Activated naive CD4-positive, alpha-beta T cell treated with anti-CD3 and anti-CD28 coated beads, Interleukin-2, amount 10 ng/mL, durations not matched to agents 7 days and 5 days (primary cell): Measurements from ENCODE around the gene ZNF791.
A peak's percentile ranks its signal among the peaks of the same experiment; 100 is the strongest.

Experiments
- CTCF ChIA-PET: fragments of 350-600 bp; sonication (Branson Sonifier 250); formaldehyde crosslinking; loops from one replicate; lab custom pipeline; 2021; ENCODE audit warnings: antibody characterized with exemption; lab: Charles Lee
- DNase-seq: peaks from one replicate; pipeline ENCODE4 v3.0.0-alpha.2; 2020
- H3K27ac Mint-ChIP-seq: one replicate; pipeline ENCODE4 v1.8.0; 2021; ENCODE audit warnings: mild to moderate bottlenecking, moderate library complexity, mixed read lengths
- H3K27me3 Mint-ChIP-seq: one replicate; pipeline ENCODE4 v1.8.0; 2021; ENCODE audit warnings: mild to moderate bottlenecking, mixed read lengths
- H3K36me3 Mint-ChIP-seq: one replicate; pipeline ENCODE4 v1.8.0; 2021; ENCODE audit warnings: mixed read lengths
- H3K4me1 Mint-ChIP-seq: one replicate; pipeline ENCODE4 v1.8.0; 2021; ENCODE audit warnings: mixed read lengths
- H3K4me3 Mint-ChIP-seq: one replicate; pipeline ENCODE4 v1.8.0; 2021; ENCODE audit warnings: mild to moderate bottlenecking, moderate library complexity, mixed read lengths
- H3K9me3 Mint-ChIP-seq: one replicate; pipeline ENCODE4 v1.8.0; 2021; ENCODE audit warnings: mixed read lengths

Gene ZNF791

DNA sequence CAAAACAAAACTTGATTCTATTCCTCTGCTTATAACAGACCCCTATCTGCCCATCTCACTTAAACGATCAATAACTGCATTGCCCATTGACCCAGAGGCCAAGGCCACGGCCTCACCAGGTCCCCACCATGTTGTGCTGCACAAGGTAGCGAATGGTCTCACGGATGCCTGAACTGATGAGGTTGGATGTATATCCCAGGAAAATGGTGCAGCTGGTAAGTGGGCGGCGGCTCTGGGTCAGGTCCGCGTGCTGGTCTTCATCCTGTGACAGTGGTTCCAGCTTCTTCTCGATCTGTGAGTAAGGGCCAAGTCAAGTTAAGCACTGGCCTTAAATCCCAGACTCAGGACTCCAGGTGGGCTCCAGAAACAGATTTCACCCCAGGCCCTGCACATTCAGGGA is 69.3 kb downstream of the ZNF791 start:
- no peak for DNase-seq
- no peaks in the 10 kb centered on the region for H3K9me3 Mint-ChIP-seq
- CTCF ChIA-PET = interaction anchor here (1.3 to 1.7 kb wide), 3 partner anchors 9 to 46 kb away, joined by 3 to 5 read pairs (median 3); no protein-coding TSS in a partner anchor
- H3K4me1 Mint-ChIP-seq = peaks cover 30% of the 10 kb centered on the region
- peaks cover 41% of the 10 kb centered on the region for H3K36me3 Mint-ChIP-seq
- no peaks in the 10 kb centered on the region for H3K27me3 Mint-ChIP-seq
- H3K27ac Mint-ChIP-seq = peak overlapping the region; percentile 28
- H3K4me3 Mint-ChIP-seq = peak overlapping the region; percentile 87

DNA sequence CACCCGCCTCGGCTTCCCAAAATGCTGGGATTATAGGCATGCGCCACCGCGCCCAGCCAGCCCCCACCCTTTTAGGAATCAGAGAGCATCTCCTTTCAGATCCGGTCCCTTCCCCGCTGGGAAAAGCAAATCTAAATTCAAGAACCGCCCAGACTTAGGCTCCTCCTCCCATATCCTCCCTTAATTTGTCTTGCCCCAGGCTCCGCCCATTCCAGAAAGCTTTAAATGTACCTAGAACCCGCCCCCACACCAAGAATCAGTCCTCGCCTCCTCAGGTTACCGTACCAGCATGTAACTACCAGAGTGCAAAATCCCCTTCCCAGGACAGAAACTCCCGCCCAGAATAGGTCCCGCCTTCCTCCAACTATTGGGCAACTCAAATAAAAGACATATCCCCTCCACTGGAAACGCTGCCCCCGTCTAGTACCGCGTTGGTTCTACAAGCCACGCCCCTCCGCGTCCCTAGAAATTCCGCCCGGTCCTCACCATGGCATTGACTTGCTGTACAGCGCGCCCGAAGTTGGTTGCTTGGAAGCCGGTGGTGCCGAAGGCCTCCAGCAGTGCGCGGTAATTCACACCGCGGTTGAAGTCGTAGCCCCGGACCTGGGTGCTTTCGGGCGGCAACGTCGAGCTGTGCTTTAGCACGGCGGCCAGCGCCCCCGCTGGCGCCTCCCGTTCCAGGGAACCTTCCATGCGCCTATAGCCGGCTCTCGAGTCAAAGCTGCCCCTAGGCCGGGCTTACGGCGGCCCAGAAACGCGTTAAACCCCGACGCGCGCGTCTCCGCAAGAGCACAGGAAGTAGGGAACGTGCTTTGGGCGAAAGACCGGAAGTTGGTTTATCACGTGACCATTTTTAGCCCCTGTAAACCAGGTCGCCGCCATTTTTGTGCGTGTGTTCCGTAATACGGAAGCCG is 70.6 kb downstream of the ZNF791 start, which contains the start of gene DHPS:
TSS of gene DHPS (minus strand) at position 807 of the 914 bp plus-strand sequence. CDS start at position 693, 114 bp downstream.
- CTCF ChIA-PET = interaction anchor here (0.8 to 1.7 kb wide), 3 partner anchors 10 to 127 kb away, joined by 3 to 5 read pairs (median 3); no protein-coding TSS in a partner anchor
- Mint-ChIP-seq H3K27me3 (no peaks in the 10 kb centered on the region), H3K4me1 (peaks cover 28% of the 10 kb centered on the region), H3K27ac (peak within 1 kb of the TSS; percentile 95), H3K9me3 (no peaks in the 10 kb centered on the region), H3K4me3 (peak within 1 kb of the TSS; percentile 87), H3K36me3 (peaks cover 35% of the 10 kb centered on the region)
- peak; percentile 94 for DNase-seq
